PFSK-1 (cell line): ENCODE data around the gene C9orf72.

Experiments
- FOXP2 ChIP-seq: optimal IDR thresholded peaks from 2 replicates; pipeline ENCODE3; 2011; ENCODE audit warnings: borderline replicate concordance, control low read depth, inconsistent platforms; ENCODE audit not compliant: insufficient read depth; ENCODE audit errors: extremely low read length, extremely low read depth
- POLR2AphosphoS5 ChIP-seq: IDR thresholded peaks from 2 replicates; pipeline ENCODE4 v1.6.1; 2012; ENCODE audit warnings: low read depth, mild to moderate bottlenecking, control low read depth, low read length, moderate library complexity
- REST ChIP-seq, 2 experiments: IDR thresholded peaks; 2 replicates each; pipeline versions ENCODE4 v1.6.1 to v1.8.0; 2011 to 2012; ENCODE audit warnings: low read depth in 2 of 2, low read length in 2 of 2, control low read depth in 1 of 2, inconsistent platforms in 1 of 2, mild to moderate bottlenecking in 1 of 2, moderate library complexity in 1 of 2; ENCODE audit not compliant: insufficient read depth in 1 of 2
- SIN3A ChIP-seq: IDR thresholded peaks from 2 replicates; pipeline ENCODE4 v1.6.1; 2012; ENCODE audit warnings: mild to moderate bottlenecking, low read length, moderate library complexity, borderline replicate concordance; ENCODE audit not compliant: insufficient read depth
- TAF1 ChIP-seq: IDR thresholded peaks from 2 replicates; pipeline ENCODE4 v1.6.1; 2012; ENCODE audit warnings: low read length, control low read depth, borderline replicate concordance; ENCODE audit not compliant: insufficient read depth

The C9orf72 gene

GRCh38 chr9:27534131-27534530 lies 39.1 kb downstream of the C9orf72 start:
- no peak for TF ChIP-seq FOXP2
- no peak for TF ChIP-seq REST (IDR thresholded peaks at IDR 0.05; ENCODE audit: insufficient read depth in 1 of 2, low read depth in 2 of 2, low read length in 2 of 2)
- TF ChIP-seq SIN3A: no peak
- TF ChIP-seq TAF1: no peak
- TF ChIP-seq POLR2AphosphoS5: no peak

GRCh38 chr9:27533311-27533710 lies 40.0 kb downstream of the C9orf72 start:
- TF ChIP-seq POLR2AphosphoS5 (no peak), SIN3A (no peak), FOXP2 (no peak), REST (IDR thresholded peaks at IDR 0.05; ENCODE audit: insufficient read depth in 1 of 2, low read depth in 2 of 2, low read length in 2 of 2) (no peak), TAF1 (no peak)

- TF ChIP-seq FOXP2 (no peak), POLR2AphosphoS5 (no peak), SIN3A (no peak), REST (IDR thresholded peaks at IDR 0.05; ENCODE audit: insufficient read depth in 1 of 2, low read depth in 2 of 2, low read length in 2 of 2) (no peak), TAF1 (no peak)
Observed at GRCh38 chr9:27532046-27532445, 41.2 kb downstream of the C9orf72 start.

GRCh38 chr9:27530915-27531755 lies 42.1 kb downstream of the C9orf72 start:
- TF ChIP-seq FOXP2: no peak
- TF ChIP-seq REST (IDR thresholded peaks at IDR 0.05; ENCODE audit: insufficient read depth in 1 of 2, low read depth in 2 of 2, low read length in 2 of 2): no peak
- TF ChIP-seq SIN3A: no peak
- TF ChIP-seq TAF1: no peak
- TF ChIP-seq POLR2AphosphoS5: no peak
